ENCODE results near the gene TNFRSF19. TPM values are rescaled to one million over a fixed set of nuclear protein-coding genes. Genes with fewer than 3 reads are reported as not detected.

Gene TNFRSF19
- total RNA-seq, 1 donor from 2014 or later = not detected

DNA sequence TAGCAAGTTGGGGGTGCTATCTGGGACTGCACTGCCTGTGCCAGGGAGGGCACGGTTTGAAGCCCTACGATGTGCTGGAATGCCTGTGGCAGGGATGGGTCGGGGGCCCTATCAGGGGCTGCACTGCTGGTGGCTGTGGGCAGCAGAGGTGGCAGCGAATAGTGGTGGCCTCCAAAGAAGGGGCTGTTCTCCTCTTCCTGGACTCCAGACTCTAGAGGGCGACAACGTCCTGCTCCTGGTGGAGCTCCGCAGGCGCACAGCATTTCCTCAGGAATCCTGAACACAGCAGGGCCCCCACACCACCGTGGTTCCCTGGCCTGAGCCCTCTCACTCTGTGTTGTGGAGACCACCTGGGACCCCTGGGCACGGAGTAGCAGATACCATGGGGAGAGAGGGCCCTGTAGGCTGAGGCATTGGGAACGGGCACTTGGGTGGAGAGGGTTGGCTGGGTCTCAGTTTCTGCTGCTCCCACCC, 145.6 kb downstream of the TNFRSF19 start:
- POLR2A ChIA-PET = no interaction called here
- Mint-ChIP-seq H3K27ac (no peak overlapping the region), H3K4me3 (no peak overlapping the region), H3K27me3 (peaks cover 2% of the 10 kb centered on the region), H3K4me1 (no peaks in the 10 kb centered on the region), H3K9me3 (peaks cover 3% of the 10 kb centered on the region), H3K36me3 (ENCODE audit: low read depth) (no peaks in the 10 kb centered on the region)
- intact Hi-C loops (cut with micrococcal nuclease) = loop anchor here (5.0 kb wide), 1 partner anchor 157 kb away; no protein-coding TSS in a partner anchor
- DNase-seq (no peak), ATAC-seq (ENCODE audit: low read depth) (no peak)
- TF ChIP-seq, protein P1, sequence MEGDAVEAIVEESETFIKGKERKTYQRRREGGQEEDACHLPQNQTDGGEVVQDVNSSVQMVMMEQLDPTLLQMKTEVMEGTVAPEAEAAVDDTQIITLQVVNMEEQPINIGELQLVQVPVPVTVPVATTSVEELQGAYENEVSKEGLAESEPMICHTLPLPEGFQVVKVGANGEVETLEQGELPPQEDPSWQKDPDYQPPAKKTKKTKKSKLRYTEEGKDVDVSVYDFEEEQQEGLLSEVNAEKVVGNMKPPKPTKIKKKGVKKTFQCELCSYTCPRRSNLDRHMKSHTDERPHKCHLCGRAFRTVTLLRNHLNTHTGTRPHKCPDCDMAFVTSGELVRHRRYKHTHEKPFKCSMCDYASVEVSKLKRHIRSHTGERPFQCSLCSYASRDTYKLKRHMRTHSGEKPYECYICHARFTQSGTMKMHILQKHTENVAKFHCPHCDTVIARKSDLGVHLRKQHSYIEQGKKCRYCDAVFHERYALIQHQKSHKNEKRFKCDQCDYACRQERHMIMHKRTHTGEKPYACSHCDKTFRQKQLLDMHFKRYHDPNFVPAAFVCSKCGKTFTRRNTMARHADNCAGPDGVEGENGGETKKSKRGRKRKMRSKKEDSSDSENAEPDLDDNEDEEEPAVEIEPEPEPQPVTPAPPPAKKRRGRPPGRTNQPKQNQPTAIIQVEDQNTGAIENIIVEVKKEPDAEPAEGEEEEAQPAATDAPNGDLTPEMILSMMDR (IDR thresholded peaks at IDR 0.05) = no peak
- CTCF ChIA-PET = no interaction called here

DNA sequence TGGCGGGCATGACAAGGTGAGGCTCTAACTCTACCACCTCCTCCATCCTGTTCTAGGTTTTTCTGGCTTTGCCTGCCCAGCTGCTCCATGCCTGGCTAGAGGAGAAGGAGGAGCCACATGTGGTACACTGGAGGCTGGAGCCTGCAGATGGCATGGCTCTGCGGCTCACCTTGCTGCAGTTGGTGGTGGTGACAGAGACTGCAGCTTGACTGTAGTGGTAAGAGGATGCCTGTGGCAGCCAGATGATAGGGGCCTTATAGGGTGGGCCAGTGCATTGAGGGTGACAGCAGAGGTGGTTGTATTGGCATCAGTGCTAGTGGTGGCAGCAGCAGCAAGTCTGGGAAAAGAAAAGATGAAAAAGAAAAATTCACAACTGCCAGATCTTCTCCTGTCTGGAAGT, 146.2 kb downstream of the TNFRSF19 start:
- H3K27me3 Mint-ChIP-seq = peaks cover 2% of the 10 kb centered on the region
- ChIA-PET POLR2A (no interaction called here), CTCF (no interaction called here)
- no peak overlapping the region for H3K4me3 Mint-ChIP-seq
- intact Hi-C loops (cut with micrococcal nuclease) = loop anchor here (5.0 kb wide), 1 partner anchor 156 kb away; no protein-coding TSS in a partner anchor
- DNase-seq (no peak), ATAC-seq (ENCODE audit: low read depth) (no peak)
- no peaks in the 10 kb centered on the region for H3K36me3 Mint-ChIP-seq (ENCODE audit: low read depth)
- peaks cover 3% of the 10 kb centered on the region for H3K9me3 Mint-ChIP-seq
- TF ChIP-seq, protein P1 (IDR thresholded peaks at IDR 0.05) = no peak
- no peak overlapping the region for H3K27ac Mint-ChIP-seq
- H3K4me1 Mint-ChIP-seq = no peaks in the 10 kb centered on the region

DNA sequence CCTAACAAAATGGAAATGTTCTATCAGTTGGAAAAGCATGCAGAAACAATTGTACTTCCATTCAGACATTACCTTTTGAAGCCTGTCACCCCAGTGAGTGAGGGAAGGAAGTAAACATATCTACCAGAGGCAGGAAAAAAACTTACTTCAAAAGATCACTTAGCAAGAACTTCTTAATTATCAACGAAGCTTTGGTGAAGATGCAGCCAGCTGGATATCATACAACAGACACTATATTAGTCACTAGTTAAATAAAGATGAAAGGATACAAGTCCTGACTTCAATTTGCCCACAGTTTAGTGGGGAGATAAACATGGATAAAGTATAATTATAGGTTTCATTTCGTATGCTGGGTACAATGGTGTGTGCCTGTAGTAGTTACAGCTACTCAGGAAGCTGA, 148.8 kb downstream of the TNFRSF19 start:
- CTCF ChIA-PET = no interaction called here
- ATAC-seq (ENCODE audit: low read depth) (no peak), DNase-seq (no peak)
- Mint-ChIP-seq H3K27me3 (peaks cover 2% of the 10 kb centered on the region), H3K4me1 (no peaks in the 10 kb centered on the region), H3K27ac (no peak overlapping the region), H3K9me3 (peaks cover 2% of the 10 kb centered on the region), H3K4me3 (no peak overlapping the region), H3K36me3 (ENCODE audit: low read depth) (no peaks in the 10 kb centered on the region)
- TF ChIP-seq, protein P1 (IDR thresholded peaks at IDR 0.05) = no peak
- intact Hi-C loops (cut with micrococcal nuclease) = loop anchor here (5.0 kb wide), 1 partner anchor 153 kb away; no protein-coding TSS in a partner anchor
- POLR2A ChIA-PET = no interaction called here

DNA sequence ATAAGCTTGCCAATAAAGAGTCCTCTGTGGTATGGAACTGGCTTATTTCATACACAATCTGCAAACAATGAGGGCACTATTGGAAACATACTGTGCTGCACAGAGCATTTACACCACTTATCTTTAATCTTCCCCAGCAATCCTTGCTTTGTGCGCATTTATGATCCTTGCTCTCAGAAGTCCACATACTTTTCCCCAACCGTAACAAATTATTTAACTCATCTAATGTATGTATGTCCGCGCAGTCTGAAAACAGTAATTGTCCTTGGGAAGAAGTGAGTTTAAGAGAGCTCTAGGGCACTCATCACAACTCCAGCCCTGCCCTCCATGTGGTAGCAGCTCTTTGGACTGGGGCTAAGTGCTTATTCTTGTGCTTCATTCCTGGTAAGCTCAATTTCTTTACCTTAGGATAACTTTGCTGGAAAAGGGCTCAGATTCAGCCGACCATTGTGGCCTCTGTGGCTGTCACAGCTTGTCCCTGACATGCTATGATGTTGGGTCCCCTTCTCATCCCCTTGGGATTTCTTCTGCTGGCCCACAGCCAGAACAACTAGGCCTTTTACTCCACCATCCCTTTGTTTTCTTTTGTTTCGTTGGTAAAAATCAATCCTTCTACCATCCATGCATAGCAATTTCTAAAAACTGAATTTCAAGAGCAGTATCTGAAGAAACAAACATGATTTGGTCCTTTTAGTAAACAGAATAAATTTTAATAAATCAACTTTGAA, 152.7 kb downstream of the TNFRSF19 start:
- Mint-ChIP-seq H3K36me3 (ENCODE audit: low read depth) (peaks cover 8% of the 10 kb centered on the region), H3K27ac (no peak overlapping the region), H3K27me3 (no peaks in the 10 kb centered on the region), H3K9me3 (peaks cover 2% of the 10 kb centered on the region), H3K4me1 (no peaks in the 10 kb centered on the region), H3K4me3 (no peak overlapping the region)
- intact Hi-C loops (cut with micrococcal nuclease) = no loop called here
- CTCF ChIA-PET = no interaction called here
- ATAC-seq (ENCODE audit: low read depth) (no peak), DNase-seq (no peak)
- TF ChIP-seq, protein P1 (IDR thresholded peaks at IDR 0.05) = no peak
- POLR2A ChIA-PET = no interaction called here

DNA sequence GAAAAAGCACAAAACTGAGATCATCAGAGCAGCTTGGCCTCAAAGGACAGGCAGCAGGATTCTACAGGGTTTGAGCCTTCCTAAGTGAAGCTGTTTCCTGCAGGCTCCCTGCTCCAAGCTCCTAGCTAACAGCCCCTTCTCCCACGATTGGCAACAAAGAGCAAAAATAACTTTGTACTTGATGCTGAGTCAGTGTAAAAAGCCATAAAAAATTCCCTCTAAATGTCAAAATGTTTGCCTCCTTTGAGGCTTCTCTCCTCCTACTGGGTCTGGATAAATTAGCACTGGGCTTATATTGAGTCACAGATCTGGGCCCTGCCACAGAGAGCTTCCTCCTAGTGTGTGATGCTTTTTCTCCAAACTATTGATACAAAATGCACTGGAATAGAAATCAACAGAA, 153.3 kb downstream of the TNFRSF19 start:
- H3K4me3 Mint-ChIP-seq = no peak overlapping the region
- CTCF ChIA-PET = no interaction called here
- peaks cover 2% of the 10 kb centered on the region for H3K9me3 Mint-ChIP-seq
- TF ChIP-seq, protein P1 (IDR thresholded peaks at IDR 0.05) = no peak
- no peak for DNase-seq
- intact Hi-C loops (cut with micrococcal nuclease) = no loop called here
- no peak overlapping the region for H3K27ac Mint-ChIP-seq
- peaks cover 10% of the 10 kb centered on the region for H3K36me3 Mint-ChIP-seq (ENCODE audit: low read depth)
- H3K27me3 Mint-ChIP-seq = no peaks in the 10 kb centered on the region
- POLR2A ChIA-PET = no interaction called here
- no peak for ATAC-seq (ENCODE audit: low read depth)
- H3K4me1 Mint-ChIP-seq = no peaks in the 10 kb centered on the region
